Loucy (cell line): ENCODE results near the gene KANK2.
"Not testable (repeated sequence)": the region's sequence is repeated elsewhere in the genome, so short reads cannot be mapped to it uniquely, and the experiment has no call there.

Experiments
- CTCF ChIP-seq: fragments of 200-600 bp; sonication (generic); conservative IDR thresholded peaks from 2 replicates; pipeline ENCODE4 v1.5.1; 2014; ENCODE audit warnings: mild to moderate bottlenecking, antibody characterized with exemption, low read length
- EZH2phosphoT487 ChIP-seq: fragments of 200-600 bp; IDR thresholded peaks from 2 replicates; pipeline ENCODE4 v1.6.1; 2018; ENCODE audit warnings: antibody characterized with exemption, mild to moderate bottlenecking, moderate library complexity, borderline replicate concordance

GRCh38 chr19:11121963-11122362 is 75.4 kb downstream of the KANK2 start:
- TF ChIP-seq CTCF, EZH2phosphoT487: not testable (repeated sequence)
